GF-D8 (cell line): ENCODE results near the gene SH3RF3.

Source experiments
- DNase-seq: peaks from one replicate; lab custom pipeline; 2025; lab: John Stamatoyannopoulos, UW

SH3RF3 gene

GRCh38 chr2:109139865-109140396 is 10.9 kb downstream of the SH3RF3 start:
- no peak for DNase-seq

DNA sequence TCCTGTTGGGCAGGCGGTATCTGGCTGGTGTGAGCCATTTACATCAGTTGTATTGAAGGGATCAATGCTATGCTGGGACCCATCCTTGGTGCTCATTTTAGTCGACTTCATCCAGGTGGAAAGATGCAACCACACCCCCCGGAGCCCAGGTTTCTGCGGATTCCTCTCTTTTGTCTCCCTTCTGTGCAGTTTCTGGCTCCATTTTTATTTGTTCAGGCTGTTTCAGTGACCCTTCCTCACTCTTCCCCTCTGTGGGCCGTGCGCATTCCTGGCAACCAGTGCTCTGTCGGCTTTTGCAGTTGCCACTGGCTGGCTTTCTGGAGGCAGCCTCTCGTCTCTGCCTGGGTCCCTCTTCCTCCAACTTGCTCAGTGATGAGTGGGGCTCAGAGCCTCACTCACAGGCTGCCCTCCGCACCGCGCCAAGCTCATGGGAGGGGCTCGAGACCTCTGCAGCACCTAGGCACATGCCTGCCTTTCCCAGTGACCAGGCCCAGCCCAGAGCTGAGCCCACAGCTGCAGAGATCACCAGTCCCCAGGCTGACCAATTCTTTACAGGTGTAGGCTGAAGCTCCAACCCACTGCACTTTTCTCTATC is 12.1 kb downstream of the SH3RF3 start:
- DNase-seq = no peak

- no peak for DNase-seq
These were observed 12.8 kb downstream of the SH3RF3 start for GRCh38 chr2:109141727-109142283.

- no peak for DNase-seq
These were observed 13.6 kb downstream of the SH3RF3 start for GRCh38 chr2:109142416-109143210.

DNA sequence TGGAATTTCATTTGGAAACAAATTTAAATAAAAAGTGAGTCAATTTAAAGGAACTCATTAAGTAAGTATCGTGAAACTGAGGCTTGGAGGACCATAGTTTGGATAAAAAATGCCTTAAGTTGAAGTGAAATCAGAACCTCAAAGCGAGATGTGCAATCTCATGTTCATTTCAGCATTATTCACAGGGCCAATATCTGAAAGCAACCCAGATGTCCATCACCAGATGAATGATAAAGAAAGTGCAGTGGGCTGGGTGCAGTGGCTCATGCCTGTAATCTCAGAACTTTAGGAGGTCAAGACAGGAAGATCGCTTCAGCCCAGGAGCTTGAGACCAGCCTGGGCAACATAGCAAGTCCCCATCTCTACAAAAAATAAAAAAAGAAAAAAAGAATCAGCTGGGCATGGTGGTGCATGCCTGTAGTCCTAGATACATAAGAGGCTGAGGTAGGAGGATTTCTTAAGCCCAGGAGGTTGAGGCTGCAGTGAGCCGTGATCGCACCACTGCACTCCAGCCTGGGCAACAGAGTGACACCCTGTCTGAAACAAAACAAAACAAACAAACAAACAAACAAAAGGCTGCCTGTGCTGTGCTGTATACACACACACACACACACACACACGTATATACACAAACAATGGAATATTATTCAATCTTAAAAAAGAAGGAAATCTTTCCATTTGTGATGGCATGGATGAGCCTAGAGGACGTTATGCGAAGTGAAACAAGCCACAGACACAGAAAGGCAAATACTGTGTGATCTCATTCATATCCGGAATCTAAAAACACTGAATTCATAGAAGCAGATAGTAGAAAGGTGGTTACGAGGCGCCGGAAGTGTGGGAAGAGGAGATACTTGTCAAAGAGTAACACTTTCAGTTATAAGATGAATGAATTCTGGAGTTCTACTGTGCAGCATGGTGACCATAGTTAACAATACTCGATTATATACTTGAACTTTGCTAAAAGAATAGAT is 14.5 kb downstream of the SH3RF3 start:
- no peak for DNase-seq

- DNase-seq = no peak
These were observed 15.3 kb downstream of the SH3RF3 start for GRCh38 chr2:109144271-109144670.

DNA sequence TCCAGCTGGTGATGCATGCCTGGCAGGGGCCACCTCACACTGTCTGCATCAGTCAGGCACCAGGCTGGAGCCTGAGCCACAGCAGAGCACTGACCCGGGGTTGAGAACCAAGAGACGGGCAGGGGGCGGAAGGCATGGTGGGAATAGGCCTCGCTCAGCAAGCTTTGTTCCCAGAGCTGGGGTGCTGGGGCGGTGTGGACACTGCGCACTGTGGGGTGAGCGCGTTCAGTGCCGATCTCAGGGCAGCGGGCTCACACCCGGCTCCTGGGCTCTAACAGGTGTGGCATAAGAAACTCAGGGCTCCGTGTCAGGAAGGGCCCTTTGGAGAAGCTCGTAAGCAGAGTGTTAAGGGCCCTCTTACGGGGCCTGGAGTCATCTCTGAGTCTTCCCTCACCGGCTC is 15.7 kb downstream of the SH3RF3 start:
- no peak for DNase-seq

GRCh38 chr2:109145286-109145685 is 16.3 kb downstream of the SH3RF3 start:
- no peak for DNase-seq

DNA sequence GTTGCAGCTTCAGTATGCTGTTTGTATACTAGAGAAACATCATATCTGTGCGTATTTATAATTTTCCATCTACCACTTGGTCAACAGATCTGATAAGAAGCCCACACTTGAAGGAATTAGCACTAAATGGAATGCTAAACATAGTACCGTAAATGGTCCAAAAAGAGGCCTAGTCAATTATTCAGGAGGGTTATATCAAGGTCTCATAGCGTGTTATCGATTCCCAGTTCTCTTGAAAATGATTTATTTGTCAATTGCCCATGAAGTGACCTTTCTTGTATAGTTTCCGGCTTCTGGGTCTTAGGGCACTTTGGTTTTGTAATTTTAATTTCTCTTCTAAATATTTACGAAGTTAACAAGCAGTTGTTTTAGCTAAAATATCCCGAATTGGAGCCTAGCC is 18.4 kb downstream of the SH3RF3 start:
- DNase-seq = no peak

DNA sequence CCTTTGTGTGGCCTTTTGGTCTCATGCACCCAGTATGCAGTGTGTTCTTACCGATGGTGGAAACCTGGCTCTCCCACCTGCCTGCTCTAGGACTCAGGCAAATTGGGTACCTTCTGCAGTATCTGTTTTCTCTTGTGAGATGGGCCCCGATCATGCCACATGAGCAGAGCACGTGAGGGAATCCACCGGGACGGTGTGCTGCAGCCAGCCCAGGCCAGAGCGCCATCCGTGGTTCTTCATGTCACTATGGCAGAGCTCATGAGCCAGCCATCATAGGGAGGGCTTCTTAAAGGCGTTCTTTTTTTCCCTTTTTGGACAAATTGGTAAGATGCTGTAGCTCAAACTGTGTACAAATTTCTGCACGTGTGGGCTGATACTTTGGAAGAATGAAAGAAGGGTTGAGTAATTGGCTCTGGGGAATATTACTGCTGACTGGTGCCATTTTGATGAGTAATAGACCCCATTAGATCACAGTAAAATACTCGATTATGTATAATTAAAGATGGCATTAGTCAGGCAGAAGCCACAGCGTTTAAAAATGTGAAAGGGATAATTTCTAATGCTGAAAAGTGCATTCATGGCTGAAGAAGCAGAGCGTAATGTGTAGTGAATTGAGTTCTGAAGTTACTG is 19.2 kb downstream of the SH3RF3 start:
- DNase-seq = no peak

GRCh38 chr2:109148991-109149645 is 20.1 kb downstream of the SH3RF3 start:
- DNase-seq = no peak

DNA sequence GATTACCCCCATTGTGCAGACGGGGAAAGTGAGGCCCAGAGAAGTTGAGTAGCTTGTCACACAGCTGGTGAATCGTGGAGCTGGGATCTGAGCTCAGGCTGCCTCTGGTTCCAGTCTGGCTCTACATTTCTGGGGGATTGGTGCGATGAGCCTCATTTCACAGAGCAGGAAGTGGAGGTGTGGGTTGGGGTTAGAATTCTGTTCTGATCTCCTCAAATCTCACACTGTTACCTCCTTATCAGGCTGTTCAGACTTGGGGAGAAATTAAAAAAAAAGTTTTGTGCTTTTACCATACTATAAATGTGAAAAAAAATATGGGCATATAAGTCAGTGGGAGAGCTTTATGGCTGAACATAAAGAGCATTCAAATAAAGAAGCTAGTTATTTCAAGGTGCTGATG is 21.6 kb downstream of the SH3RF3 start:
- no peak for DNase-seq

DNA sequence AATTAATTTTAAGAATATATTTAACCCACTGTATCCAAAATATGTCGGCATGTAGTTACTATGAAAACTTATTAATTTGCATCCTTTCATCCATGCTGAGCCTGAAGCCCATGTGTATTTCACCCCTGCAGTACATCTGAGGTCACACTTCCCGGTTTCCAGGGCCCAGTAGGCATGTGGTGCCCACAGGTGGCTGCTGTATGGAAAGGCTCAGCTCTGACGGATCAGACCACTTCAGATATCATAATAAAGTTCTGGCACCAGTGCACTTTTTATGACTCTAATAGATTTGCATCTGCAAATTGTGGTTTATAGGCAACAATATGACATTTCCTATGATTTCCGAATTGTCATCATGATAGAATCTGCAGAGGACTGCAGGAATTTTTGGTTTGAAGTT is 22.5 kb downstream of the SH3RF3 start:
- no peak for DNase-seq

GRCh38 chr2:109153005-109153784 is 24.2 kb downstream of the SH3RF3 start:
- no peak for DNase-seq

GRCh38 chr2:109153807-109154206 is 24.8 kb downstream of the SH3RF3 start:
- DNase-seq = no peak

- no peak for DNase-seq
These were observed 25.2 kb downstream of the SH3RF3 start for GRCh38 chr2:109154226-109154625.

DNA sequence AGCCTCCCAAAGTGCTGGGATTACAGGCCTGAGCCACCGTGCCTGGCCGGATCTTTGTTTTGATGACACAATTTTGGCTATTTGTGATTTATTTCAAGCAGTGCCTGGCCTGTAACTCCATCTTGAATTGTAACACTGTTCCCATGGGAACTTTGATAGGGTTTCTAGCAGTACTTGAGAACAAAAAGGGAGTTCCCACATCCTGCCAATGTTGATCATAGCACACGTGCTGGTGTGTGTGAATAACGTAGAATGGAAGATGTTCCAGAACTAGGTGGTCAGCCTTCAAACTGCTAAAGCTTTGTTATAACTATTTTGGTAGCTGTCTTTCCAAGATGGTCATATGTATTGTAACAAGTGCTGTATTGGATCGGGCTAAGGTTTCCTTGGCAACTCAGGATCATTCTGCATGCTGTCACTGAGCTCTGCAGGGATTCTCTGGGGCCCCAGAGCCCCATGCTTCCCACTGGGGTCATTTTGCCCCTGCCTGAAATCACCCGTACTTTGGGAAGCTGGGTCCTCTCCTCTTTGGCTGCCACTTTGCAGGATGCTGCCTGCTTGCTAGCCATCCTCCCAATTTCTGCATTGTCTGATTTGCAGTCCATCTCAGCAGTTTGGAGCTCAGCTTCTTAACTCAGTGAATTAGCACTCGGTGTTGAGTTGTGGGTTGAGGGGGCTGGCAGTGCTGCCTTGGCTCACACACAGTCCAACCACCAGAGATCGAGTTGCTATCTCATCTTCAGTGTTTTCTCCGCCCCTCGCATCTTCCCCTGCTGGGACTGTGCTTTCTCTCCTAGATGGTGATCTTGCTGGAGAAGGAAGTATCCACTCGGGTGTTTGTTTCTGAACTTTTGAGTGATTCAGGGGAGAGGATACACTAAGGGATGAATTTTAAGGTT is 26.8 kb downstream of the SH3RF3 start:
- no peak for DNase-seq

GRCh38 chr2:109157563-109158105 is 28.6 kb downstream of the SH3RF3 start:
- DNase-seq = no peak

DNA sequence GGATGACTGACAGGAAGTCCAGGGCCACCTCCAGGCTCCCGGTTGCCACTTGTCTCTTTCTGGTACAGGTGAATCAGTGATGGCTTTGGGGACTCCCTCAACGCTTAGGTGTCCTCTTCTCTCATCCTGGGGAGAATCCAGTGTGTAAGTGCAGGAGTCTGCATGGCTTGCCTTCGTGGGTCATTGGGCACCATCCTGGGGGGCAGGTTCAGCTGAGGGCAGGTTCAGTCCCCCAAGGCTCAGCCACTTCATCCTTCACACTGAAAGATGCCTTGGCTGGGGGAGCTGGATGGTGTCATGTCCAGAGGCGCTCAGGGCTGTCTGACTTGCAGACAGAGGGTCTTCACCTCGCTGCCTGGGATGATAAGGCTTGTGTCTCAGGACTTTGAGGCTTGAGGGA is 29.2 kb downstream of the SH3RF3 start:
- DNase-seq = no peak
